Endothelial cell of umbilical vein (primary cell): ENCODE data around the gene SUSD2. TPM values are rescaled to one million over a fixed set of nuclear protein-coding genes. Genes with fewer than 3 reads are reported as not detected.

Source experiments
- BruUV-seq: library from RNA; stranded (reverse); fragments of 400-500 nt; replicated peaks from 2 replicates; lab custom pipeline; 2021; lab: Mats Ljungman, UMichigan
- CTCF ChIA-PET: fragments of 300-600, 350-600 bp; sonication (Branson Sonifier 250); formaldehyde crosslinking; loops from one replicate; lab custom pipeline; 2021; ENCODE audit warnings: antibody characterized with exemption, inconsistent platforms; lab: Charles Lee
- POLR2A ChIA-PET: fragments of 300-600, 350-600 bp; sonication (Branson Sonifier 250); formaldehyde crosslinking; loops from one replicate; lab custom pipeline; 2021; ENCODE audit warnings: antibody characterized with exemption, inconsistent platforms; lab: Charles Lee
- DNase-seq: peaks from one replicate; pipeline ENCODE4 v3.0.0-alpha.2; 2011; ENCODE audit warnings: low read depth, low spot score
- FAIRE-seq: peaks from 2 replicates; lab custom pipeline; 2011; peaks lifted over from hg19 to GRCh38; lab: Jason Lieb, UNC
- H2AFZ ChIP-seq: 2 replicates; pipeline ENCODE4 v1.6.0; 2012; ENCODE audit warnings: low read depth, low read length, control low read depth, inconsistent platforms
- H3K27ac ChIP-seq: 2 replicates; pipeline ENCODE4 v1.5.1; 2011; ENCODE audit warnings: low read depth, mild to moderate bottlenecking, control low read depth, low read length, moderate library complexity; ENCODE audit not compliant: insufficient read depth
- H3K27me3 ChIP-seq, 2 experiments: 2 replicates each; pipeline versions ENCODE4 v1.6.0 to v1.6.1; 2011; ENCODE audit warnings: low read length in 2 of 2, mixed read lengths in 1 of 2; ENCODE audit not compliant: control insufficient read depth in 2 of 2, insufficient read depth in 2 of 2
- H3K36me3 ChIP-seq, 2 experiments: 2 replicates in 1 of 2; 3 replicates in 1 of 2; pipeline ENCODE4 v1.5.1; 2011; ENCODE audit warnings: low read length in 2 of 2, mild to moderate bottlenecking in 1 of 2, moderate library complexity in 1 of 2; ENCODE audit not compliant: control insufficient read depth in 2 of 2, insufficient read depth in 2 of 2; ENCODE audit errors: extremely low read depth in 1 of 2
- H3K4me1 ChIP-seq: 3 replicates; pipeline ENCODE4 v1.5.1; 2011; ENCODE audit warnings: mild to moderate bottlenecking, low read length; ENCODE audit not compliant: control insufficient read depth, insufficient read depth; ENCODE audit errors: extremely low read depth
- H3K4me2 ChIP-seq: 2 replicates; pipeline ENCODE4 v1.6.1; 2011; ENCODE audit warnings: low read length, control low read depth, mixed read lengths; ENCODE audit not compliant: insufficient read depth
- H3K4me3 ChIP-seq, 3 experiments: fragments of 200-600 bp in 1 of 3; sonication (generic), shearing (Covaris generic) in 1 of 3; replicated peaks in 1 of 3; 2 replicates each; pipeline ENCODE4 v1.5.1; 2011 to 2016; ENCODE audit warnings: control low read depth in 3 of 3, low read length in 3 of 3, mild to moderate bottlenecking in 2 of 3, inconsistent platforms in 1 of 3, low read depth in 1 of 3, moderate library complexity in 1 of 3; ENCODE audit not compliant: insufficient read depth in 1 of 3
- H3K79me2 ChIP-seq: 2 replicates; pipeline ENCODE4 v1.6.0; 2012; ENCODE audit warnings: low read length, inconsistent platforms; ENCODE audit not compliant: control insufficient read depth, insufficient read depth
- H3K9ac ChIP-seq: replicated peaks from 2 replicates; pipeline ENCODE3; 2011; ENCODE audit warnings: low read length, control low read depth; ENCODE audit not compliant: insufficient read depth; ENCODE audit errors: extremely low read depth
- H3K9me1 ChIP-seq: replicated peaks from 3 replicates; pipeline ENCODE4 v1.6.0; 2011; ENCODE audit warnings: mild to moderate bottlenecking, low read length; ENCODE audit not compliant: control insufficient read depth, insufficient read depth; ENCODE audit errors: extremely low read depth
- H3K9me3 ChIP-seq: replicated peaks from 2 replicates; pipeline ENCODE4 v1.5.1; 2012; ENCODE audit warnings: low read length, inconsistent platforms; ENCODE audit not compliant: control insufficient read depth, insufficient read depth
- H4K20me1 ChIP-seq: replicated peaks from 2 replicates; pipeline ENCODE3; 2011; ENCODE audit warnings: mild to moderate bottlenecking, low read length; ENCODE audit not compliant: control insufficient read depth, insufficient read depth; ENCODE audit errors: extremely low read depth
- FOS ChIP-seq: IDR thresholded peaks from 2 replicates; pipeline ENCODE4 v1.6.1; 2011; ENCODE audit warnings: mild to moderate bottlenecking, low read length, moderate library complexity, borderline replicate concordance; ENCODE audit not compliant: insufficient read depth
- JUN ChIP-seq: IDR thresholded peaks from 2 replicates; pipeline ENCODE4 v1.6.1; 2011; ENCODE audit warnings: borderline replicate concordance, low read depth; ENCODE audit not compliant: insufficient read length, insufficient read depth
- POLR2A ChIP-seq: IDR thresholded peaks from 2 replicates; pipeline ENCODE4 v1.6.1; 2012; ENCODE audit warnings: low read depth, mild to moderate bottlenecking, control low read depth, low read length
- POLR2AphosphoS5 ChIP-seq: IDR thresholded peaks from 2 replicates; pipeline ENCODE4 v1.6.1; 2012; ENCODE audit warnings: low read depth, mild to moderate bottlenecking, control low read depth, low read length, moderate library complexity; ENCODE audit not compliant: insufficient read depth
- dilution Hi-C: fragments of 300-500 bp; cut with MboI; formaldehyde crosslinking; loops from one replicate; pipeline ENCODE4 v1.15.0; 2019; ENCODE audit warnings: low sequenced_read_pairs; ENCODE audit not compliant: extremely low pct_ligation_motif_present
- intact Hi-C: fragments of 100-400 bp; cut with micrococcal nuclease; formaldehyde crosslinking; loops from one replicate; pipeline ENCODE4 v1.10.0; 2022
- polyA plus RNA-seq, 4 experiments: library from polyadenylated mRNA; depleted of rRNA in 3 of 4; stranded (reverse) in 3 of 4; unstranded in 1 of 4; fragments of >200 nt; gene quantifications; 2 replicates each; pipeline versions ENCODE4 v1.2.1 to v1.2.3, GENCODE V29; 2011 to 2012; ENCODE audit warnings: missing spikeins in 1 of 4
- total RNA-seq: library from RNA; stranded (reverse); gene quantifications from 2 replicates; pipeline ENCODE4 v1.2.3, GENCODE V29; 2021
- TF ChIP-seq, protein P1 (sequence below): IDR thresholded peaks from 2 replicates; pipeline ENCODE4 v1.6.1; 2011; ENCODE audit not compliant: insufficient read depth, insufficient read length
- TF ChIP-seq, protein P2 (sequence below), 2 donors: IDR thresholded peaks; 1 replicate in 1 of 2; 2 replicates in 1 of 2; pipeline ENCODE4 v1.5.1; 2011; ENCODE audit warnings: low read length in 2 of 2, mild to moderate bottlenecking in 2 of 2, moderate library complexity in 2 of 2, control low read depth in 1 of 2, inconsistent platforms in 1 of 2, low read depth in 1 of 2; ENCODE audit not compliant: insufficient read depth in 1 of 2; ENCODE audit errors: extremely low read depth in 1 of 2

The SUSD2 gene
- total and polyA plus RNA-seq, 2 donors (not counting 3 experiments of a cell fraction or from before 2014, with no cell fraction given), result 0.26 to 0.27 TPM

- Histone ChIP-seq H4K20me1 (no peaks in the 10 kb centered on the region), H3K9me3 (no peaks in the 10 kb centered on the region), H3K36me3 (peaks cover 0 to 5% of the 10 kb centered on the region in 2 experiments), H3K79me2 (no peaks in the 10 kb centered on the region), H3K27me3 (no peaks in the 10 kb centered on the region), H2AFZ (no peak overlapping the region), H3K4me2 (no peak overlapping the region), H3K9me1 (no peaks in the 10 kb centered on the region), H3K27ac (no peak overlapping the region), H3K4me1 (no peaks in the 10 kb centered on the region), H3K9ac (no peak overlapping the region), H3K4me3 (no peak overlapping the region)
- ChIA-PET POLR2A (interaction anchor here (0.7 kb wide), 1 partner anchor 128 kb away, joined by 5 read pairs; no protein-coding TSS in a partner anchor), CTCF (interaction anchor here (0.8 to 2.7 kb wide), 6 partner anchors 8 to 71 kb away, joined by 3 to 15 read pairs (median 4); no protein-coding TSS in a partner anchor)
- TF ChIP-seq FOS, result no peak
- TF ChIP-seq POLR2A, result no peak
- no peak for TF ChIP-seq JUN
- no peak for TF ChIP-seq POLR2AphosphoS5
- TF ChIP-seq, protein P1, sequence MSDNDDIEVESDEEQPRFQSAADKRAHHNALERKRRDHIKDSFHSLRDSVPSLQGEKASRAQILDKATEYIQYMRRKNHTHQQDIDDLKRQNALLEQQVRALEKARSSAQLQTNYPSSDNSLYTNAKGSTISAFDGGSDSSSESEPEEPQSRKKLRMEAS, result no peak
- TF ChIP-seq, protein P2, sequence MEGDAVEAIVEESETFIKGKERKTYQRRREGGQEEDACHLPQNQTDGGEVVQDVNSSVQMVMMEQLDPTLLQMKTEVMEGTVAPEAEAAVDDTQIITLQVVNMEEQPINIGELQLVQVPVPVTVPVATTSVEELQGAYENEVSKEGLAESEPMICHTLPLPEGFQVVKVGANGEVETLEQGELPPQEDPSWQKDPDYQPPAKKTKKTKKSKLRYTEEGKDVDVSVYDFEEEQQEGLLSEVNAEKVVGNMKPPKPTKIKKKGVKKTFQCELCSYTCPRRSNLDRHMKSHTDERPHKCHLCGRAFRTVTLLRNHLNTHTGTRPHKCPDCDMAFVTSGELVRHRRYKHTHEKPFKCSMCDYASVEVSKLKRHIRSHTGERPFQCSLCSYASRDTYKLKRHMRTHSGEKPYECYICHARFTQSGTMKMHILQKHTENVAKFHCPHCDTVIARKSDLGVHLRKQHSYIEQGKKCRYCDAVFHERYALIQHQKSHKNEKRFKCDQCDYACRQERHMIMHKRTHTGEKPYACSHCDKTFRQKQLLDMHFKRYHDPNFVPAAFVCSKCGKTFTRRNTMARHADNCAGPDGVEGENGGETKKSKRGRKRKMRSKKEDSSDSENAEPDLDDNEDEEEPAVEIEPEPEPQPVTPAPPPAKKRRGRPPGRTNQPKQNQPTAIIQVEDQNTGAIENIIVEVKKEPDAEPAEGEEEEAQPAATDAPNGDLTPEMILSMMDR (IDR thresholded peaks at IDR 0.05; ENCODE audit: extremely low read depth in 1 of 2, insufficient read depth in 1 of 2, low read depth in 1 of 2, low read length in 2 of 2), result peak in 1 of 2 donors; percentile 22
- dilution Hi-C loops (no loop called here), intact Hi-C loops (loop anchor here (5.0 to 10.0 kb wide), 2 partner anchors 221 to 314 kb away; no protein-coding TSS in a partner anchor)
- BruUV-seq, result no TSS peak
- FAIRE-seq, result no peak
- DNase-seq, result no peak
Observed at GRCh38 chr22:24178502-24179440, 2.5 kb upstream of the SUSD2 start.
